GM18498 (cell line): Measurements from ENCODE around the gene KCNG3.

ENCODE experiments used
- ATAC-seq: cut with Tn5 transposase; IDR thresholded peaks from one replicate; pipeline ENCODE4 v1.9.1; 2021; ENCODE audit warnings: mild to moderate bottlenecking, moderate library complexity; ENCODE audit not compliant: unreplicated experiment

Gene KCNG3

GRCh38 chr2:42488297-42488696 lies 5.5 kb downstream of the KCNG3 start:
- no peak for ATAC-seq

GRCh38 chr2:42486145-42486906 lies 7.5 kb downstream of the KCNG3 start:
- ATAC-seq, result no peak

- ATAC-seq, result no peak
Measured at GRCh38 chr2:42480402-42480801, 13.4 kb downstream of the KCNG3 start.

DNA sequence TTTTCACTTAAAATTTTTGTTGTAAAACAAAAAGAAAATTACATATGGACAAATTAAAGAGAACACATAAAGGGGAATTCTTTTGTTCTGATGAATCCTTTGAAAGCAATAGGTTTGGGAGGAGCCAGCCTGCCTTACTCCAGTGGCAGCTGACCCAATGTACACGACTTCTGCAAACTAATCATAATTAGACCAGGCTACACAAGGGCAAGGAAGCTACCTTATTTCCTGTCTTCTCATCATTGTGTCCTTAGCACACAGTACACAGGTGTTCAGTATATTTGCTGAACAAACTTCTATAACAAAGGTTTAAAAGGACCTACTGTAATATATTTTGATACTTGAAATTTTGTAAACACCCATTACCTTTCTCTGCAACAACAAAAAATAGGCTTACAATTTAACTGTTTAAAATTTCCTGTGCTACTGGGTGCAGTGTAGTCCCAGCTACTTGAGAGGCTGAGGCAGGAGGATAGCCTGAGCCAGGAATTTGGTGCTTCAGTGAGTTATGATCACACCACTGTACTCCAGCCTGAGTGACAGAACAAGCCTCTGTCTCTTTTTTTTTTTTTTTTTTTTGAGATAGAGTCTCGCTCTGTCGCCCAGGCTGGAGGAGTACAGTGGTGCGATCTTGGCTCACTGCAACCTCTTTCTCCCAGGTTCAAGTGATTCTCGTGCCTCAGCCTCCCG lies 18.9 kb downstream of the KCNG3 start:
- ATAC-seq, result no peak

DNA sequence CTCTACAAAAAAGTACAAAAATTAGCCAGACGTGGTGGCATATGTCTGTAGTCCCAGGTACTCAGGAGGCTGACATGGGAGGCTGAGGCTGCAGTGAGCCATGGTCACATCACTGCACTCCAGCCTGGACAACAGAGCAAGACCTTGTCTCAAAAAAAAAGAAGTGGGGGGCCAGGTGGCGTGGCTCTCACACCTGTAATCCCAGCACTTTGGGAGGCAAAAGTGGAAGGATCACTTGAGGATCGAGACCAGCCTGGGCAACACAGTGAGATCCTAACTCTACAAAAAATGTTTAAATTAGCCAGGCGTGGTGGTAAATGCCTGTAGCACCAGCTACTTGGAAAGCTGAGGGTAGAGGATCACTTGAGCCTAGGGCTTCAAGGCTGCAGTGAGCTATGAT lies 23.1 kb downstream of the KCNG3 start:
- no peak for ATAC-seq

- ATAC-seq, result no peak
Measured at GRCh38 chr2:42464631-42465030, 29.2 kb downstream of the KCNG3 start.

- ATAC-seq, result no peak
Measured at GRCh38 chr2:42463570-42463969, 30.2 kb downstream of the KCNG3 start.

GRCh38 chr2:42459296-42459695 lies 34.5 kb downstream of the KCNG3 start:
- no peak for ATAC-seq

GRCh38 chr2:42458396-42458795 lies 35.4 kb downstream of the KCNG3 start:
- no peak for ATAC-seq

DNA sequence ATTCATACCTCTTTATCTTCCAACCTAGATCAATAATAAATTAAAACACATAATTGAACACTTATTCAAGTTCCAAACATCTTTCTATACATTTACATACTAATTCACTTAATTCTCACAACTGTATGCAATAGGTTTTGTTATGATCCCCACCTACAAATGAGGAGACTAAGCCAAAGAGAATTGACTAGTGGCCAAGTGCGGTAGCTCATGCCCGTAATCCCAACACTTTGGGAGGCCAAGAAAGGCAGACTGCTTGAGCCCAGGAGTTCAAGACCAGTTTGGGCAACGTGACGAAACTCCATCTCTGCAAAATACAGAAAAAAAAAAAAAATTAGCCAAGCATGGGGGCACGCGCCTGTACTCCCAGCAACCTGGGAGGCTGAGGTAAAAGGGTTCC lies 36.8 kb downstream of the KCNG3 start:
- ATAC-seq, result no peak

GRCh38 chr2:42456126-42456839 lies 37.5 kb downstream of the KCNG3 start:
- no peak for ATAC-seq

GRCh38 chr2:42452545-42452944 lies 41.2 kb downstream of the KCNG3 start:
- no peak for ATAC-seq

GRCh38 chr2:42450136-42450535 lies 43.6 kb downstream of the KCNG3 start:
- no peak for ATAC-seq

DNA sequence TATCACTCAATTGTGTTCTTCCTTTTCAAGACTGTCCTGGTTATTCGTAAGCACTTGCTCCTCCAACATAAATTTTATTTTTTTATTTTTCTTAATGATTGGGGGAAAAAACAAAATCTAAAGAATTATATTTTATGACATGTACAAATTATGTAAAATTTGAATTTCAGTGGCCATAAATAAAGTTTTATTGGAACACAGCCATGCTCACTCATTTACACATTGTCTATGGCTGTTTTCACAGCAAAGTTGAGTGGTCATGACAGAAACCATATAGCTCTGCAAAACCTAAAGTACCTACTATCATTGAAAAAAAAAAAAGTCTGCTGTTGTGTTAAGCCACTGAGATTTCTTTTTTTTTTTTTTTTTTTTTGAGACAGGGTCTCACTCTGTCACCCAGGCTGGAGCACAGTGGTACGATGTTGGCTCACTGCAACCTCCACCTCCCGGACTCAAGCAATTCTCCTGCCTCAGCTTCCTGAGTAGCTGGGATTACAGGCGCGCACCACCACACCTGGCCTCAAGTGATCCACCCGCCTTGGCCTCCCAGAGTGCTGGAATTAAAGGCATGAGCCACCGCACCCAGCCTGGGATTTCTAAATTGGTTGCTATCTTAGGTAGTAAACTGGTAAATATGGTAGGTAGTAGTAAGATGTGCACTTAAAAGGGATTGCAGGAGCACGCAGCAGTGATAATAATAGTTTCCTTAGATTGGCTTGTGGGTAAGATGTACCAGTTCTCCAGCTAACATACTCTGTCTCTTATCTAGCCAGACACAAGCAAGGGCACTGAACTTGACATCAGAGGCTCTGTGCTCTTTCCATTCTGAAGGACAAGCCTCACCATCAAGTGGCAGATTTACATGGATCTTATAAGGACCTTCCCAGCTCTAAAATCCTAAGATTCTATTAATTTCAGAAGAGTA lies 44.4 kb downstream of the KCNG3 start:
- ATAC-seq, result no peak

- ATAC-seq, result no peak
Measured at GRCh38 chr2:42448163-42448562, 45.6 kb downstream of the KCNG3 start.

DNA sequence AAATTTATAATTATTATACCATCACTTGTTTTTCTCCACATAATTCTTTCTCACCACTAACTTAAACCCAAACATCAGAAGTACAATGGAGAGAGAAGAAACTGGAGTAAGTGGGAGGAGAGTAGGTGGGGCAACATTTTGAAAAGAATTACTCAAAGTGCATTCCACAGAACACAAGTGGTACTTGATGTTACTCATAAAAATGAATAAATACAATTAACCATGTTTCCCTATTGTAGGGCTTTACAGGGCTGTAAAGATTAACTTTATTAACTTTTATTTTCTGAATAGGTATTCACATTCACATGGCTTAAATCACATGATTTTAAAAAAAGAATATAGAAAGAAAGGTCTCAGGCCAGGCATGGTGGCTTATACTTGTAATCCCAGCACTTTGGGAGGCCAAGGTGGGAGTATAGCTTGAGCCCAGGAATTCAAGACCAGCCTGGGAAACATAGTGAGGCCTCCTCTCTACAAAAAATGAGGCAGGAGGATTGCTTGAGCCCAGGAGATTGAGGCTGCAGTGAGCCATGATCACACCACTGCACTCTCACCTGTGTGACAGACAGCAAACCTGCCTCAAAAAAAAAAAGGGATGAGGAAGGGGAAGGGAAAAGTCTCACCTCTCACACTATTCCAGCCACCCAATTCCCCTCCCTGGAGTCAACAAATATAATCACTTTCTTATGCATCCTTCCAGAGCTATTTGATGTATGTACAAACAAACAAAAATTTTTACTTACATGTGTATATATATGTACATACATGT lies 47.1 kb downstream of the KCNG3 start:
- ATAC-seq, result no peak

GRCh38 chr2:42443718-42444399 lies 49.9 kb downstream of the KCNG3 start:
- ATAC-seq, result no peak

DNA sequence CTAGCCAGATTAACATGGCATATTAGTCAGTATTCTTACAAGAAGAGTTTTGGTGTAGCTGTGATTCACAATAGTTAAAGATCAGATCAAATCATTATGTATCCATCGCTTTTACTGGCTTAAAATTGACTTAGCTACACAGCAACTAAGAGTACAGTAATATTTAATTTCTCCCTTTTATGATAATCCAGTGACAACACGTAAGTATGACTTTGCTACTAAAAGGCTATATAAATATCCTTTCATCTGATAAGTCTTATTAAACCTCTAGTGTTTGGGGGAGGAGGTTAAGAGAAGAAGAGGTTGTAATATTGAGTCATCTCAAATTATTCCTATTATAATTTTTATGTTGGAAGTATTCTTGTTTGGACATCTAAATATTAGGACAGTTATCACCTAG lies 51.0 kb downstream of the KCNG3 start:
- ATAC-seq, result no peak

DNA sequence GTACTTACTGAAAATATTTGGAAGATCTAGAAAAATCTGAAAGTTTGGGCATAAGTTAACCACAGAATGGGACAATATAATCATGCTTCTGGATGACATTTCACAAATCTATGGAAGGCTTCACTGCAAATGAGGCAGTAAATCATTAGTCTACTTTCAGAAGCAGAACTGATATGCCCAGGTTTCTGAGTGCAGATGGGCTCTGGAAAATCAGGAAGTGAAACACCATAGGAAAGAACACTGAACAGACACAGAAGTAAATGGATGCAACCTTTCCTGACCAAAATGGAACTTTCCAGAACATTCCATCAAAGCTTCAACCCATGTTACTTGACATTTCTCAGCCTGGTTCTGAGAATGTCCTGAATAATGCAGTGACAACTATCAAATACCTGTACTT lies 55.1 kb downstream of the KCNG3 start:
- ATAC-seq, result no peak

DNA sequence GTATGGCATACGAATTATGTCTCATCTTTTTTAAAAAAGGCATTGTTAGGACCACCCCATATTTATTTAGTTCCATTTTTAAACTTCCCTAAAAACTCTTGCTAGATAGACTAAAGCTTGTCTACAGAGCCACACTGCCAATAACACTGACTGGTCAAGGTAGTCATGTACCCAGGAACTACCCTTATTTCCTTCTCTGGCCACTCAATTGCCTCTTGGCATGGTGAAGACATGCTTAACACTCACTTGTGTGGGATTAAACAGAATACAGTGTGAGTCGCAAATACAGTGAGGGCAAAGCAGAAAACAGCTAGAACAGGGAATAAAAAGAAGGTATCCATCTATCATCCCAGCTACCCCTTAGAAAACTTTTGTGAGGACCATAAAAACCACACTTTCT lies 57.4 kb downstream of the KCNG3 start:
- no peak for ATAC-seq
